H1 (cell line): ENCODE data around the gene CDK16. TPM values are rescaled to one million over a fixed set of nuclear protein-coding genes. Genes with fewer than 3 reads are reported as not detected.

Experiments used
- CTCF ChIA-PET: fragments of 300-600 bp; sonication (Branson Sonifier 250); formaldehyde crosslinking; loops from one replicate; lab custom pipeline; 2021; ENCODE audit not compliant: partially characterized antibody; lab: Charles Lee
- POLR2A ChIA-PET: fragments of 300-600 bp; sonication (Branson Sonifier 250); formaldehyde crosslinking; loops from one replicate; lab custom pipeline; 2021; ENCODE audit warnings: inconsistent platforms; ENCODE audit not compliant: partially characterized antibody; lab: Charles Lee
- DNase-seq, 2 experiments: peaks; one replicate each; pipeline versions ENCODE4 v3.0.0 to v3.0.0-alpha.2; 2010 to 2022; ENCODE audit warnings: low spot score in 2 of 2, low read depth in 1 of 2, mixed read lengths in 1 of 2
- FAIRE-seq: peaks from 2 replicates; lab custom pipeline; 2011; peaks lifted over from hg19 to GRCh38; lab: Jason Lieb, UNC
- H2AFZ ChIP-seq: 2 replicates; pipeline ENCODE4 v1.8.1; 2012; ENCODE audit warnings: low read length, inconsistent platforms
- H2AK5ac ChIP-seq: 2 replicates; pipeline ENCODE4 v1.6.1; 2013; ENCODE audit warnings: low read depth, low read length
- H2BK120ac ChIP-seq: replicated peaks from 2 replicates; pipeline ENCODE3; 2013; ENCODE audit warnings: low read depth, low read length, inconsistent platforms
- H2BK12ac ChIP-seq: 2 replicates; pipeline ENCODE4 v1.6.1; 2013; ENCODE audit warnings: low read depth, low read length
- H2BK15ac ChIP-seq: 2 replicates; pipeline ENCODE4 v1.6.1; 2013; ENCODE audit warnings: low read length
- H2BK20ac ChIP-seq: 2 replicates; pipeline ENCODE4 v1.6.1; 2013; ENCODE audit warnings: low read length
- H2BK5ac ChIP-seq: 2 replicates; pipeline ENCODE4 v1.6.1; 2013; ENCODE audit warnings: low read depth, low read length
- H3K14ac ChIP-seq: 2 replicates; pipeline ENCODE4 v1.6.1; 2013; ENCODE audit warnings: inconsistent platforms; ENCODE audit not compliant: insufficient read length
- H3K18ac ChIP-seq: 2 replicates; pipeline ENCODE4 v1.6.1; 2013; ENCODE audit warnings: low read length; ENCODE audit errors: extremely low read depth
- H3K23ac ChIP-seq: 2 replicates; pipeline ENCODE4 v1.6.1; 2013; ENCODE audit warnings: inconsistent platforms; ENCODE audit not compliant: insufficient read length
- H3K23me2 ChIP-seq: 2 replicates; pipeline ENCODE4 v1.6.1; 2013; ENCODE audit warnings: low read depth, low read length
- H3K27ac ChIP-seq: 2 replicates; pipeline ENCODE4 v1.6.1; 2011; ENCODE audit warnings: low read depth, low read length, inconsistent platforms
- H3K27me3 ChIP-seq, 4 experiments: replicated peaks in 1 of 4; 1 replicate in 1 of 4; 2 replicates in 3 of 4; pipeline versions ENCODE4 v1.6.1 to v1.8.1; 2011 to 2013; ENCODE audit warnings: low read length in 3 of 4, mild to moderate bottlenecking in 3 of 4, inconsistent platforms in 2 of 4, mixed read lengths in 2 of 4, moderate library complexity in 1 of 4; ENCODE audit not compliant: control insufficient read depth in 3 of 4, insufficient read depth in 3 of 4; ENCODE audit errors: extremely low read depth in 1 of 4
- H3K36me3 ChIP-seq, 4 experiments: 2 replicates each; pipeline versions ENCODE4 v1.6.1 to v1.8.1; 2011 to 2013; ENCODE audit warnings: mild to moderate bottlenecking in 4 of 4, low read length in 3 of 4, moderate library complexity in 2 of 4, control low read depth in 1 of 4, inconsistent platforms in 1 of 4; ENCODE audit not compliant: insufficient read depth in 4 of 4, control insufficient read depth in 2 of 4
- H3K4ac ChIP-seq: replicated peaks from 2 replicates; pipeline ENCODE3; 2013; ENCODE audit warnings: low read length, low read depth, mixed read lengths, inconsistent platforms; ENCODE audit not compliant: insufficient read length
- H3K4me1 ChIP-seq, 4 experiments: replicated peaks in 1 of 4; 1 replicate in 1 of 4; 2 replicates in 3 of 4; pipeline versions ENCODE4 v1.6.1 to v1.8.1; 2011 to 2013; ENCODE audit warnings: low read length in 3 of 4, inconsistent platforms in 2 of 4, mixed read lengths in 1 of 4; ENCODE audit not compliant: insufficient read depth in 4 of 4, control insufficient read depth in 3 of 4
- H3K4me2 ChIP-seq, 2 experiments: 2 replicates each; pipeline versions ENCODE4 v1.6.1 to v1.8.1; 2011 to 2013; ENCODE audit warnings: low read depth in 2 of 2, low read length in 2 of 2, control low read depth in 1 of 2, inconsistent platforms in 1 of 2, mild to moderate bottlenecking in 1 of 2; ENCODE audit not compliant: insufficient read depth in 1 of 2
- H3K4me3 ChIP-seq, 4 experiments: fragments of 200-600, 300-600 bp in 1 of 4; sonication (generic), shearing (Covaris generic), sonication (Bioruptor Twin) in 1 of 4; 2 replicates each; pipeline versions ENCODE4 v1.5.1 to v1.8.1; 2011 to 2016; ENCODE audit warnings: low read length in 4 of 4, low read depth in 3 of 4, control low read depth in 2 of 4, inconsistent platforms in 2 of 4, mild to moderate bottlenecking in 2 of 4, mixed read lengths in 1 of 4, moderate library complexity in 1 of 4; ENCODE audit not compliant: insufficient read depth in 2 of 4; ENCODE audit errors: extremely low read depth in 1 of 4
- H3K56ac ChIP-seq: replicated peaks from 2 replicates; pipeline ENCODE3; 2013; ENCODE audit warnings: low read depth, mild to moderate bottlenecking, mixed read lengths, low read length, inconsistent platforms; ENCODE audit not compliant: insufficient read length
- H3K79me1 ChIP-seq: 2 replicates; pipeline ENCODE4 v1.6.1; 2013; ENCODE audit warnings: low read depth, low read length, control low read depth
- H3K79me2 ChIP-seq, 2 experiments: 2 replicates each; pipeline versions ENCODE4 v1.6.1 to v1.8.1; 2012 to 2013; ENCODE audit warnings: low read length in 2 of 2, mild to moderate bottlenecking in 2 of 2, inconsistent platforms in 1 of 2; ENCODE audit not compliant: insufficient read depth in 2 of 2, control insufficient read depth in 1 of 2
- H3K9ac ChIP-seq, 4 experiments: replicated peaks in 1 of 4; 1 replicate in 1 of 4; 2 replicates in 3 of 4; pipeline versions ENCODE4 v1.6.1 to v1.8.1; 2011 to 2013; ENCODE audit warnings: low read depth in 3 of 4, low read length in 3 of 4, control low read depth in 2 of 4, mild to moderate bottlenecking in 2 of 4, moderate library complexity in 2 of 4, inconsistent platforms in 1 of 4; ENCODE audit errors: extremely low read depth in 1 of 4
- H3K9me3 ChIP-seq, 2 experiments: 2 replicates each; pipeline versions ENCODE4 v1.6.1 to v1.8.1; 2012 to 2013; ENCODE audit warnings: mild to moderate bottlenecking in 2 of 2, moderate library complexity in 2 of 2, control low read depth in 1 of 2, inconsistent platforms in 1 of 2, low read depth in 1 of 2, low read length in 1 of 2, mixed read lengths in 1 of 2; ENCODE audit not compliant: insufficient read depth in 2 of 2
- H4K20me1 ChIP-seq, 2 experiments: replicated peaks in 1 of 2; 2 replicates each; pipeline versions ENCODE3 to v1.8.1; 2011 to 2013; ENCODE audit warnings: inconsistent platforms in 2 of 2, low read length in 2 of 2, mild to moderate bottlenecking in 1 of 2; ENCODE audit not compliant: insufficient read depth in 2 of 2, control insufficient read depth in 1 of 2
- H4K5ac ChIP-seq: 2 replicates; pipeline ENCODE4 v1.6.1; 2013; ENCODE audit warnings: low read length, low read depth, mixed read lengths, inconsistent platforms; ENCODE audit not compliant: insufficient read length
- H4K8ac ChIP-seq: 2 replicates; pipeline ENCODE4 v1.8.0; 2013; ENCODE audit warnings: mild to moderate bottlenecking, moderate library complexity, low read length, inconsistent platforms; ENCODE audit not compliant: insufficient read depth; ENCODE audit errors: extremely low read depth
- H4K91ac ChIP-seq: replicated peaks from 2 replicates; pipeline ENCODE3; 2013; ENCODE audit warnings: low read length, mixed read lengths, inconsistent platforms; ENCODE audit not compliant: insufficient read length
- WGBS, 2 experiments: shearing (Covaris generic) in 1 of 2; methylation state at CpG; one replicate each; pipeline versions ENCODE4 v1.1.6 to v1.1.7; 2013 to 2015; ENCODE audit warnings: low lambda C conversion rate in 2 of 2, mixed read lengths in 2 of 2, inconsistent platforms in 1 of 2, low coverage in 1 of 2, missing lambda C conversion rate in 1 of 2; ENCODE audit not compliant: insufficient replicate concordance in 2 of 2, insufficient coverage in 1 of 2, insufficient read length in 1 of 2; ENCODE audit errors: extremely low coverage in 1 of 2, missing lambda C conversion rate in 1 of 2; 5-methylcytosine and 5-hydroxymethylcytosine counted together
- polyA plus RNA-seq, 7 experiments: library from polyadenylated mRNA; depleted of rRNA in 3 of 7; stranded (reverse) in 5 of 7; unstranded in 2 of 7; fragments of >200 nt in 5 of 7; fragments of 200-250 nt in 2 of 7; gene quantifications; 1 replicate in 5 of 7; 2 replicates in 1 of 7; 4 replicates in 1 of 7; pipeline versions ENCODE4 v1.2.1 to v1.2.3, GENCODE V29; 2011 to 2013; ENCODE audit warnings: missing spikeins in 2 of 7, mixed read lengths in 2 of 7
- total RNA-seq: library from RNA; stranded (reverse); fragmentation: NEBNext Ultra II Directional; extraction: Animal tissue kit (Norgen Biotek cat#: 25700); gene quantifications from 2 replicates; pipeline ENCODE4 v1.2.1, GENCODE V29; 2021

CDK16 gene
- total and polyA plus RNA-seq, 2 of the 8 experiments (the other 6 are each of a cell fraction or from before 2014, with no cell fraction given): 124 to 204 TPM

GRCh38 chrX:47232803-47233332 is 14.4 kb downstream of the CDK16 start, which contains the start of gene USP11:
Gene USP11, plus strand, starts transcription at chrX:47233009. Its CDS starts 35 bp downstream, at chrX:47233044.
- ChIA-PET POLR2A (interaction anchor here (0.6 to 3.0 kb wide), 18 partner anchors 8 to 344 kb away, joined by 3 to 16 read pairs (median 4); no protein-coding TSS in a partner anchor), CTCF (interaction anchor here (1.2 kb wide), 1 partner anchor 152 kb away, joined by 3 read pairs; no protein-coding TSS in a partner anchor)
- no peak for FAIRE-seq

More at GRCh38 chrX:47232803-47233332, 14.4 kb downstream of the CDK16 start, which contains the start of gene USP11:
- H3K27ac ChIP-seq: peak within 1 kb of the TSS; percentile 95
- H2AK5ac ChIP-seq: peak within 1 kb of the TSS; percentile 53; the same call in 1 of the 2 replicates
- H3K79me1 ChIP-seq: no peaks in the 10 kb centered on the region
- peak within 1 kb of the TSS; percentile 89 to 95 (median 93) for H3K9ac ChIP-seq
- peaks cover 0 to 42% of the 10 kb centered on the region in 2 experiments; a peak in 3 of 4 replicates for H3K79me2 ChIP-seq
- peaks cover 0 to 9% (median 5%) of the 10 kb centered on the region in 4 experiments; a peak in 4 of 7 replicates for H3K4me1 ChIP-seq
- peak in 1 of 2 experiments; percentile 55 for DNase-seq
- H4K91ac ChIP-seq: peak within 1 kb of the TSS; percentile 73
- H3K23ac ChIP-seq: no peak within 1 kb of the TSS
- H3K4me3 ChIP-seq: peak within 1 kb of the TSS; percentile 63 to 88 (median 72)
- H3K56ac ChIP-seq: peak within 1 kb of the TSS; percentile 90
- no peak within 1 kb of the TSS for H3K14ac ChIP-seq
- H2BK5ac ChIP-seq: peak within 1 kb of the TSS; percentile 87
- no peaks in the 10 kb centered on the region for H3K23me2 ChIP-seq
- no peaks in the 10 kb centered on the region for H4K20me1 ChIP-seq
- 22% methylated on average over 1 of the region's 46 CpGs; no CpG with 5 or more reads in 1 of the 2 experiments for WGBS, 2 experiments
- H4K5ac ChIP-seq: peak within 1 kb of the TSS; percentile 95
- no peak within 1 kb of the TSS for H2BK15ac ChIP-seq
- H3K36me3 ChIP-seq: peaks cover 0 to 9% (median 7%) of the 10 kb centered on the region in 4 experiments; a peak in 5 of 8 replicates
- H2BK12ac ChIP-seq: peak within 1 kb of the TSS; percentile 17; the same call in 1 of the 2 replicates
- H3K18ac ChIP-seq: no peak within 1 kb of the TSS; the same call in 1 of the 2 replicates
- H2AFZ ChIP-seq: no peak within 1 kb of the TSS
- H3K27me3 ChIP-seq: no peaks in the 10 kb centered on the region
- H3K9me3 ChIP-seq: no peaks in the 10 kb centered on the region
- H4K8ac ChIP-seq: peak within 1 kb of the TSS; percentile 98
- H2BK120ac ChIP-seq: no peak within 1 kb of the TSS
- no peak within 1 kb of the TSS for H2BK20ac ChIP-seq
- H3K4ac ChIP-seq: peak within 1 kb of the TSS; percentile 44
- H3K4me2 ChIP-seq: peak within 1 kb of the TSS; percentile 77 to 82
